Nucleus accumbens (tissue), 56 donors: ENCODE results near the gene RIPOR2.

Source experiments
- DNase-seq, 56 donors: peaks; one replicate each; lab custom pipeline; 2025; lab: John Stamatoyannopoulos, UW

The RIPOR2 gene

GRCh38 chr6:24824142-24824938, 111.4 kb downstream of the RIPOR2 start:
- no peak for DNase-seq

DNA sequence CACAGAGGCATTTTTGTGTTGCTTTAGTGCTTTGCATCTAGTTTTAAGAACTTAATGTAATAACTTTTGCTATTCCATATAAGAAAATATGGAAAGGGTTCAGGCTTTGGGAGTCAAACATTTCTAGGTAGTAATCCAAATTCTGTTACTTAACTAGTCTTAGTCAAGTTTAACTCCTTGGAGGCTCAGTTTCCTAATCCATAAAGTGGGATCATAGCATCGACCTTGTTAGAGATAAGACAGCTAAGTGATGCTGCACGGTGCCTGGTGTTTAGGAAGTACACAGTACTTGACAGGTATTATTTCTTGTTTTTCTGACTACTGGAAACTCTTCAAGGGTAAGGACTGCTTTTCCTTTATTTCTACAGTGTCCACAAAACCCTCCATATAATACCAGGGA, 112.6 kb downstream of the RIPOR2 start:
- DNase-seq, result no peak

- no peak for DNase-seq
Observed at GRCh38 chr6:24822696-24823095, 113.1 kb downstream of the RIPOR2 start.

DNA sequence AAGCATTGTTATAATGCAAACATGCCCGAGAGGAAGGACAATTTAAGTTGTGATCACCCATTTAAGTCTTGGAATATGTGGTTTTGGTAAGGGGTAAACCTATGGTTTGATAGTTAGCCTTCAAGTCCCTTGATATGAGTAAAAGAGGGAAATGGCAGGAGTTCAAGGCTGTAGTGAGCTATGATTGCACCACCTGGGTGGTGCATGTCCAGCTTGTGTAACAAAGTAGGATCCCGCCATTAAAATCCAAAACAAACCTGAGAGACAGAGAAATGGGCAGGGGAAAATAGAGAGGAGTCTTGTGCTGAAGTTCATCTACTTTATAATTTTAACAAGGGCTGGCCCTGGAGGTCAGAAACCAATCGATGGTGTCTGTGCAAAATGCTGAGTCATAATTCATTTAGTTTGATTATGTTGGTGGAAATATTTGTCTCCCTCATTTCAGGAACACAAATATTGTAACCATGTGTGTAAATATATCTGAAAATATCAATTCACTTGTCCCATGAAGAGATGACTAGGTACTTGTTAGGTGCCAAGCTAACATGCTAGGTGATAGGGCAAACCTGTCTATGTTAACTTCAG, 113.8 kb downstream of the RIPOR2 start:
- DNase-seq, result no peak

GRCh38 chr6:24818346-24818745, 117.4 kb downstream of the RIPOR2 start:
- peak in 1 of 56 donors; percentile 4 for DNase-seq

GRCh38 chr6:24809728-24810127, 126.0 kb downstream of the RIPOR2 start:
- DNase-seq, result no peak

GRCh38 chr6:24807584-24807983, 128.2 kb downstream of the RIPOR2 start:
- no peak for DNase-seq

DNA sequence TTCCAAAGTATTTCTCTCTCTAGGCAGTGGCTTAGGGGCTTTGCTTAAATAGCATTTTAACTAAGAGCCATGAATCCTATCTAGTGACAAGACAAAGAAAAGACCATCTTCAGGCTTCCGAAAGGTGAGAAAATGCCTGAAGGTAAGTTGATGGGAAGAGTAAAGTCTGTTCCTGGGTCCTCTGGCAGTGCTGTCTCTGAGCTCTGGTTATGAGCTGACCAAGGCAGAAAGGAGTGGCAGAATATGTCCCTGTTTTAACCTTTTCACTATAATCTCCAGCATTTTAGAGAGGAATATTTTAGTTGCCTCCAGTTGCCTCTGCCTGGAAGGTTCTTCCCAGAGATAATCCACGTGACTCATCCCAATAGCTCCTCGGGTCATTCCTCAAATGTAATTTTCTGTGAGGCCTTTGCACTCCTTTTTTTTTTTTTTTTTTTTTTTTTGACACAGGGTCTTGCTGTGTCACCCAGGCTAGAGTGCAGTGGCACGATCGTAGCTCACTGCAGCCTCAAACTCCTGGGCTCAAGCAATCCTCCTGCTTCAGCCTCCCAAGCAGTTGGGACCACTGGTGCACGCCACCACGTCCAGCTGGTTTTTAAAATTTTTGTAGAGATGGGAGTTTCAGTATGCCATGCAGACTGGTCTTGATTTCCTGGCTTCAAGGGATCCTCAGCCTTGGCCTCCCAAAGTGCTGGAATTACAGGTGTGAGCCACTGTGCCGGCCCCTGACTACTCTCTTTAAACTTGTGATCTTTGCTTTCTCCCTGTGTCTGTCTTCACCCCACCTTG, 133.3 kb downstream of the RIPOR2 start:
- peak in 1 of 56 donors; percentile 3 for DNase-seq

DNA sequence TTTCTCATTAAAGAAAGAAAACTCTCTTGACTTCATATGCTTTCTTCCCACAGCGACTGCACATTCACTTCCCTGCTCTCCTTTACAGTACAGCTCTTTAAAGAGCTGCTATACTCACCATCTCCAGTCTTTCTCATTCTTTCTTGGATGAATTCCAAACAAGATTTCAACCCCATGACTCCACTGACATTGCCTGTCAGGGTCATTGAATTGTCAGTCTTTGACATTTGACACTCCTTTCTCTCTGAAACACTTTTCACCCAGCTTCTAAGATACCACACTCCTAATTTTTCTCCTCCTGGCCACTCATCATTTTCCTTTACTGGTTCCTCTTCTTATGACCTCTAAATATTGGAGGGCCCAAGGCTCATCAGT, 136.2 kb downstream of the RIPOR2 start:
- DNase-seq, result no peak

DNA sequence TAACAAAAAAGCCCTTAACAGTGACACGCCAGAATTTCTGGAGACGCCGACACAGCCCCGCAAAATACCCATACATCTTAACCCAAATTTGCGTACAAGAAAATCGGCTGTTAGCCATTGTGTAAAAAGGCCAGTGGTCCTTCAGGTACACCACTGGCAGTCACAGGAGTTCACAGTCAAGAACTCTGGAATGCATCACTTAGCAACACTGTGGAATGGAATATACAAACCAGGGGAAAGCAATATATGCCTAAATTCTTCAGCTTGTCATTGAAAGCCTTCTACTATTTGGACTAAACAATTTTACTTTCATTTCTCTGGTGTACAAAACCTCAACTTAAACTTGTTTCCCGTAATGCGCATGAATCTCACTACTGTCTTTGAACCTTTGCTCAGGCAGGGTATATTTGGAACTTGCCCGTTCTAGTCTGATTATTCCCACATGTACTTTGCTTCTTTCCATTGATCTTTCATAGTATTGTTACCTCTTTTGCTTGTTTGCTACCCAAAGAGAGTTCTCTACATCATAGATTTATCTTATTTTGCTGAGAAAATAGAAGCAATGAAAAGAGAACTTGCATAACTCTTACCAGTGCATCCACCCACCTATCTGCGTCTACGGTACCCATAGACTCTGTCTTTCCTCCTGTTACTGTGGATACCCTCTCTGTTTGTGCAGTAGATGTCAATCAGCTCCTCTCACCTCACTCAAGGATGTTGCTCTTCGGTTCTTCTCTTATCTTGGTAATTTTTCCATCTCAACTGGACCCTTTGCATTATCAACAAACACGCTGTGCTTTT, 136.8 kb downstream of the RIPOR2 start, which contains the start of gene ARMH2:
ARMH2 (minus strand) TSS at position 178 of the 801 bp plus-strand sequence; CDS start at position 118, 60 bp downstream.
- peak in 7 of 56 donors; percentile 10 to 59 (median 22) for DNase-seq

DNA sequence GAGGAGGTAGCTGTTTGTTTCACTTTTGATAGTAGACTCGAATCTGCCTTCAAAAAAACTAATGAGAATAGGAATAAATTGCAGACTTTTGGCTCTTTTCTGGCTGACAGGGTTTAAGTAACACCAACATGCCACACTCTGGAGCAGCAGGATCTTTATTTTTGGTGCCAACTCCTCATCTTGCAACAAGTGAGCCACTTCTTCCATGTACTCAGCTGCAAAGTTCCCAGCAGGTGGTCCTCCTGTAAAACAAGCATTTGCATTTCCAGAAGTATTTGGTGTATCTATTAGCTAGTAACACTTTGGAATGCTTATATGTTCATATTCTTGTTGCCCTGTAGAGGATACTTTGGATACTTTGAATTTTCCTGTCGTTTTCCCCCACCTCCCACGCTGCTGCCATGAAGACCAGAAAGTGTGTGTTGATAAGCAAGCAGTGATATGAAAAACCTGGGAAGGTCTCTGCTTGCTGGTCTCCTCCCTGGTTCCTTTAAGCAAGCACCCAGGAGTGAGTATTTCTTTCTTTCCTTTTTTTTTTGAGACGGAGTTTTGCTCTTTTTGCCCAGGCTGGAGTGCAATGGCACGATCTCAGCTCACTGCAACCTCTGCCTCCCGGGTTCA, 138.1 kb downstream of the RIPOR2 start:
- DNase-seq, result no peak

GRCh38 chr6:24796616-24797290, 139.0 kb downstream of the RIPOR2 start:
- DNase-seq, result no peak

GRCh38 chr6:24795106-24795505, 140.7 kb downstream of the RIPOR2 start:
- no peak for DNase-seq

- DNase-seq, result no peak
Observed at GRCh38 chr6:24788031-24788665, 147.6 kb downstream of the RIPOR2 start.

DNA sequence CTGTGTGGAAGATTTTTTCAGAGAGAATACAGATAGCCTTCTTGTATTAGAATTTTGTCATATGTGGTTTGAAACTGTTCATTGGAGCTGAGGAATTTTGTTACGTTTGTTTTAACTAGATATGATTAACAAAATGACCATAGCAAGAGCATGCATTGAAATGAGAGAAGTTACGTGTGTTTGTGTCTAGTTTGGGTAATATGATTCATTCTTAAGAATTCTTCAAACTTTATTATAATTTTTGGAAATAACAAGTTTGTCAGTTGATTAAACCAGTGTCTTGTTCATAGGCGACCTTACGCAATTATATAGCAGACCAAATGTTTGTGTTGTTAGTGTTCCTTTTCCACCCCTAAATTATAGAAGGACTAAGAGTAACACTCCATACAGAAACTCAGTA, 155.6 kb downstream of the RIPOR2 start:
- no peak for DNase-seq

DNA sequence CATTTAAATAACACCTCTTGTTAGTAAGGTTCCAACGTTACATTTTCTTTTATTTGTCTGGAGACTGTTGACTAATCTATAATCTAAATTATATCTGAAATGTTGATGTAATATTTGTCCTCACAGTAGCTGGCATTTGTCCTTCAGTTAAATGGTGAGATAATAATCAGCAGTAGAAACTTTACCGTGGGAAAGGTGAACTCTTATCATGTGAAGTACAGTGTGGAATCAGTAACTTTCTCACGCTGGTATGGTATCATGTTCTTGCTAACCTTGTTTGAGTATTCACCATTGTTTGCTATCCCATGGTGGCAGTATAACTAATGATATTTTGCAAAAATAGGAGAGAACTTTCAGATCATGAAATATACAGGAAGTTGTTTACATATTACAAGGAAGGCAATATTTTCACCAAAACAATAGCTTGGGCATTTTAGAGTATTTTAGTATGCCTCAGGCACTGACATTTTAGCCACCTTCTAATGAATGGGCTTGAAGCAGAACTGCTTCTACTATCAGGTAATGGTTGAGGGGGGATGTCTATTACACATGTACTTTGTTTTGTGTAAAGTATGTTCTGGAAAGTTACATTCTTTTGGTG, 156.2 kb downstream of the RIPOR2 start:
- DNase-seq, result no peak

GRCh38 chr6:24778878-24779277, 156.9 kb downstream of the RIPOR2 start:
- DNase-seq, result no peak

- no peak for DNase-seq
Observed at GRCh38 chr6:24778121-24778520, 157.6 kb downstream of the RIPOR2 start.

DNA sequence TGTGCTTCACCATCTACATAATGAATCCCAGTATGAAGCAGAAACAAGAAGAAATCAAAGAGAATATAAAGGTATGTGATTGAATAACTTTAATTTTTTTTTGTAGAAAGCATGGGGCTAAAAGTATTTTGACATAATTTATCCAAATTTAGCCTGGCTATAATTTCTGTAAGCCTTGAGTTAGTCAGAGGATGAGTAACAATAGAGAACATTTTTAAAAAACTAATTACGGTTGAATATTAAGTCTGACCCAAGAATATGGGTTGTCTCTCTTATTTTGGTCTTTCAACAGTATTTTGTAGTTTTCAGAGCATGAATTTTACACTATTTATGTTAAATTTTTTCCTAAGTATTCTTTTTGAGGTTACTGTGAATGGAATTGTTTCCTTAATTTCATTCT, 158.5 kb downstream of the RIPOR2 start:
- DNase-seq, result no peak
